GM18508 (cell line): ENCODE data around the gene SEMA7A.

Experiments used
- ATAC-seq: cut with Tn5 transposase; IDR thresholded peaks from one replicate; pipeline ENCODE4 v1.9.1; 2021; ENCODE audit warnings: moderate number of reproducible peaks; ENCODE audit not compliant: insufficient read depth, unreplicated experiment

The SEMA7A gene

GRCh38 chr15:74451861-74452835 is 18.4 kb upstream of the SEMA7A start:
- no peak for ATAC-seq

GRCh38 chr15:74451322-74451721 is 17.6 kb upstream of the SEMA7A start:
- no peak for ATAC-seq

GRCh38 chr15:74449643-74450205 is 16.0 kb upstream of the SEMA7A start:
- no peak for ATAC-seq

GRCh38 chr15:74449095-74449494 is 15.3 kb upstream of the SEMA7A start:
- ATAC-seq = no peak

GRCh38 chr15:74445816-74446763 is 12.3 kb upstream of the SEMA7A start:
- ATAC-seq = no peak

GRCh38 chr15:74444106-74445062 is 10.6 kb upstream of the SEMA7A start:
- no peak for ATAC-seq

GRCh38 chr15:74443100-74443909 is 9.5 kb upstream of the SEMA7A start:
- no peak for ATAC-seq

- ATAC-seq = no peak
Measured at GRCh38 chr15:74442604-74443003, 8.8 kb upstream of the SEMA7A start.

GRCh38 chr15:74442063-74442462 is 8.3 kb upstream of the SEMA7A start:
- no peak for ATAC-seq

GRCh38 chr15:74441248-74441941 is 7.6 kb upstream of the SEMA7A start:
- ATAC-seq = no peak

- ATAC-seq = no peak
Measured at GRCh38 chr15:74438721-74439316, 5.1 kb upstream of the SEMA7A start.

- ATAC-seq = no peak
Measured at GRCh38 chr15:74438206-74438605, 4.4 kb upstream of the SEMA7A start.

- no peak for ATAC-seq
Measured at GRCh38 chr15:74434263-74435136, 742 bp upstream of the SEMA7A start.

- ATAC-seq = no peak
Measured at GRCh38 chr15:74432968-74433591, 678 bp downstream of the SEMA7A start.

GRCh38 chr15:74432271-74432967 is 1.3 kb downstream of the SEMA7A start:
- ATAC-seq = no peak

- no peak for ATAC-seq
Measured at GRCh38 chr15:74431645-74432044, 2.1 kb downstream of the SEMA7A start.
